Right lobe of liver (tissue), 4 donors: ENCODE measurements around the gene PPP1R1B.

Experiments
- CTCF ChIP-seq, 4 donors: fragments of 200-600 bp in 3 of 4; fragments of 450-650 bp in 1 of 4; IDR thresholded peaks; one replicate each; pipeline versions ENCODE4 v1.5.1 to v1.8.0; 2016 to 2022; ENCODE audit warnings: antibody characterized with exemption in 4 of 4, mild to moderate bottlenecking in 2 of 4
- POLR2A ChIP-seq: fragments of 450-650 bp; IDR thresholded peaks from one replicate; pipeline ENCODE4 v1.6.1; 2017; ENCODE audit warnings: antibody characterized with exemption, mild to moderate bottlenecking
- donor health status: DM: no; HTN: no; CAD: no.
- donor health status: DM: no; HTN: no; CAD: no.
- donor health status: DM: no; HTN: yes; CAD: no.

GRCh38 chr17:39622380-39623006 is 4.3 kb upstream of the PPP1R1B start:
- TF ChIP-seq POLR2A (no peak), CTCF (IDR thresholded peaks at IDR 0.05) (no peak)
